GM12878 (cell line): Measurements from ENCODE around the gene PRR5L. TPM values are rescaled to one million over a fixed set of nuclear protein-coding genes. Genes with fewer than 3 reads are reported as not detected.

ENCODE experiments used
- ATAC-seq: fragments of 200-7000 bp; cut with Tn5 transposase; 3 replicates; pipeline ENCODE4 v1.9.1; 2020; ENCODE audit warnings: mild to moderate bottlenecking, moderate library complexity
- Bru-seq: library from RNA; stranded (reverse); fragments of 400-500 nt; gene quantifications from one replicate; lab custom pipeline; 2021; lab: Mats Ljungman, UMichigan
- BruChase-seq, 2 experiments: library from RNA; stranded (reverse); fragments of 400-500 nt; gene quantifications; one replicate each; lab custom pipeline; 2021; lab: Mats Ljungman, UMichigan
- BruUV-seq: library from RNA; stranded (reverse); fragments of 400-500 nt; replicated peaks from 2 replicates; lab custom pipeline; 2021; lab: Mats Ljungman, UMichigan
- CTCF ChIA-PET: fragments of 300-600 bp; sonication (Branson Sonifier 250); formaldehyde crosslinking; extraction: SDS; loops from one replicate; lab custom pipeline; 2021; ENCODE audit warnings: inconsistent platforms; lab: Yijun Ruan, JAX
- POLR2A ChIA-PET: fragments of 350-600 bp; formaldehyde crosslinking; extraction: SDS; loops from one replicate; lab custom pipeline; 2021; ENCODE audit warnings: inconsistent platforms; lab: Charles Lee
- RAD21 ChIA-PET: fragments of 300-600 bp; sonication (Branson Sonifier 250); formaldehyde crosslinking; loops from one replicate; lab custom pipeline; 2023; ENCODE audit warnings: antibody characterized with exemption; ENCODE audit not compliant: unreplicated experiment; lab: Charles Lee
- SMC1A ChIA-PET: fragments of 300-600 bp; sonication (Branson Sonifier 250); formaldehyde crosslinking; loops from one replicate; lab custom pipeline; 2023; ENCODE audit not compliant: unreplicated experiment, uncharacterized antibody; lab: Charles Lee
- DNase-seq: peaks from one replicate; pipeline ENCODE4 v3.0.0-alpha.2; 2011; ENCODE audit warnings: low read depth, low spot score
- FAIRE-seq: peaks from 3 replicates; lab custom pipeline; 2011; peaks lifted over from hg19 to GRCh38; lab: Jason Lieb, UNC
- H2AFZ ChIP-seq: 2 replicates; pipeline ENCODE4 v1.6.0; 2011; ENCODE audit warnings: low read depth, low read length, control low read depth; ENCODE audit not compliant: control insufficient read depth
- H3K27ac ChIP-seq: 2 replicates; pipeline ENCODE4 v1.5.1; 2011; ENCODE audit warnings: control low read depth; ENCODE audit not compliant: control insufficient read depth, insufficient read depth
- H3K27me3 ChIP-seq, 2 experiments: replicated peaks in 1 of 2; 2 replicates each; pipeline versions ENCODE4 v1.6.0 to v1.6.1; 2011; ENCODE audit warnings: low read length in 1 of 2; ENCODE audit not compliant: control insufficient read depth in 2 of 2, insufficient read depth in 2 of 2
- H3K36me3 ChIP-seq, 2 experiments: 2 replicates each; pipeline ENCODE4 v1.5.1; 2011; ENCODE audit warnings: low read length in 1 of 2; ENCODE audit not compliant: control insufficient read depth in 2 of 2, insufficient read depth in 2 of 2
- H3K4me1 ChIP-seq: 2 replicates; pipeline ENCODE4 v1.6.1; 2011; ENCODE audit warnings: mild to moderate bottlenecking, low read length, moderate library complexity, mixed read lengths; ENCODE audit not compliant: control insufficient read depth, insufficient read depth
- H3K4me2 ChIP-seq: 2 replicates; pipeline ENCODE4 v1.6.0; 2011; ENCODE audit warnings: control low read depth; ENCODE audit not compliant: control insufficient read depth, insufficient read depth
- H3K4me3 ChIP-seq: fragments of 200-600 bp; sonication (generic); 2 replicates; pipeline ENCODE4 v1.5.1; 2016
- H3K79me2 ChIP-seq: 2 replicates; pipeline ENCODE4 v1.6.0; 2011; ENCODE audit warnings: low read length; ENCODE audit not compliant: control insufficient read depth, insufficient read depth
- H3K9ac ChIP-seq: 2 replicates; pipeline ENCODE4 v1.8.0; 2011; ENCODE audit warnings: low read length, control low read depth, mixed read lengths; ENCODE audit not compliant: control insufficient read depth, insufficient read depth
- H3K9me3 ChIP-seq: replicated peaks from 3 replicates; pipeline ENCODE4 v1.5.1; 2011; ENCODE audit warnings: mild to moderate bottlenecking, low read length; ENCODE audit not compliant: control insufficient read depth, insufficient read depth
- H4K20me1 ChIP-seq: 2 replicates; pipeline ENCODE4 v1.6.0; 2011; ENCODE audit not compliant: control insufficient read depth, insufficient read depth
- CEBPZ ChIP-seq: fragments of 150-350 bp; IDR thresholded peaks from 2 replicates; pipeline ENCODE4 v1.6.1; 2016; ENCODE audit warnings: low read depth, low read length
- ETV6 ChIP-seq, 2 experiments: fragments of 450-650 bp in 1 of 2; IDR thresholded peaks in 1 of 2; conservative IDR thresholded peaks in 1 of 2; 2 replicates each; pipeline ENCODE4 v1.6.1; 2014; ENCODE audit warnings: antibody characterized with exemption in 1 of 2, borderline replicate concordance in 1 of 2, low read depth in 1 of 2, mild to moderate bottlenecking in 1 of 2, moderate library complexity in 1 of 2
- IKZF2 ChIP-seq, 2 experiments: fragments of 450-650 bp; IDR thresholded peaks; 2 replicates each; pipeline ENCODE4 v1.6.1; 2017; ENCODE audit warnings: mild to moderate bottlenecking in 2 of 2, moderate library complexity in 2 of 2
- IRF3 ChIP-seq: fragments of 450-650 bp; IDR thresholded peaks from 2 replicates; pipeline ENCODE4 v1.6.1; 2014; ENCODE audit warnings: mild to moderate bottlenecking
- IRF4 ChIP-seq: IDR thresholded peaks from 2 replicates; pipeline ENCODE4 v1.6.1; 2011; ENCODE audit warnings: low read depth, low read length
- PAX5 ChIP-seq: IDR thresholded peaks from 2 replicates; pipeline ENCODE4 v1.6.1; 2011; ENCODE audit warnings: low read depth, low read length, borderline replicate concordance
- PRDM15 ChIP-seq: fragments of 450-650 bp; formaldehyde crosslinking; IDR thresholded peaks from 2 replicates; pipeline ENCODE4 v1.4.0; 2020; ENCODE audit warnings: mild to moderate bottlenecking, moderate library complexity
- ZBTB33 ChIP-seq: fragments of 450-650 bp; IDR thresholded peaks from 2 replicates; pipeline ENCODE4 v1.6.1; 2017; ENCODE audit warnings: mild to moderate bottlenecking
- WGBS: methylation state at CpG from one replicate; pipeline ENCODE4 v1.1.6; 2016; ENCODE audit warnings: low lambda C conversion rate; ENCODE audit not compliant: insufficient replicate concordance, insufficient coverage; ENCODE audit errors: missing lambda C conversion rate; 5-methylcytosine and 5-hydroxymethylcytosine counted together
- in situ Hi-C: fragments of 300-500 bp; cut with MboI; formaldehyde crosslinking; loops from 9 replicates; pipeline ENCODE4 v1.14.3; 2018; ENCODE audit warnings: mixed read lengths
- intact Hi-C: fragments of 100-400 bp; cut with micrococcal nuclease; formaldehyde crosslinking; loops from one replicate; pipeline ENCODE4 v1.14.2; 2022; ENCODE audit not compliant: unreplicated experiment
- long read RNA-seq, 2 experiments: library from polyadenylated mRNA; unstranded; transcript quantifications; one replicate each; pipeline ENCODE4 v2.0.0, GENCODE V29; 2019 to 2020
- polyA minus RNA-seq, 3 experiments: library from RNA; depleted of rRNA, polyadenylated mRNA; stranded (reverse); fragments of >200 nt; gene quantifications; 2 replicates each; pipeline ENCODE4 v1.2.3, GENCODE V29; 2011
- polyA plus RNA-seq, 11 experiments: library from polyadenylated mRNA; depleted of rRNA in 4 of 11; unstranded in 6 of 11; stranded (reverse) in 5 of 11; fragments of >200 nt; fragmentation: Nextera tagmentation in 4 of 11; fragmentation: Illumina TruSeq in 1 of 11; extraction: Ambion mirVana in 4 of 11; extraction: Trizol in 1 of 11; gene quantifications; 1 replicate in 1 of 11; 2 replicates in 10 of 11; pipeline versions ENCODE4 v1.2.1 to v1.2.3, GENCODE V29; 2011 to 2016; ENCODE audit warnings: inconsistent platforms in 2 of 11, missing spikeins in 2 of 11, low read depth in 1 of 11
- total RNA-seq, 4 experiments: library from RNA; depleted of rRNA in 3 of 4; stranded (reverse); fragments of >200 nt in 3 of 4; fragmentation: Illumina TruSeq in 1 of 4; extraction: Trizol in 1 of 4; gene quantifications; 2 replicates each; pipeline versions ENCODE4 v1.2.1 to v1.2.3, GENCODE V29; 2013 to 2021

PRR5L gene
- 2.9 and 5.1 TPM in 2 replicates for total RNA-seq (2013; cell fraction: nucleolus; rRNA removed)
- total RNA-seq (2014; rRNA removed), result 1.3 and 1.7 TPM in 2 replicates
- total RNA-seq (2014; rRNA removed; fragmentation: Illumina TruSeq; extraction: Trizol), result 0.67 and 1.1 TPM in 2 replicates
- total RNA-seq (2021), result 0.58 and 1.5 TPM in 2 replicates
- polyA plus RNA-seq (2011; ENCODE audit: low read depth), result 0.35 TPM
- 2.3 and 4.2 TPM in 2 replicates for polyA plus RNA-seq (2011; rRNA removed)
- polyA plus RNA-seq (2011; cell fraction: cytosol; rRNA removed), result 3.2 and 4.4 TPM in 2 replicates
- 7.5 and 10.8 TPM in 2 replicates for polyA plus RNA-seq (2011; cell fraction: nucleus; rRNA removed)
- 0.46 and 0.51 TPM in 2 replicates for polyA plus RNA-seq (2012)
- 0.60 and 0.93 TPM in 2 replicates for polyA plus RNA-seq (2014; fragmentation: Illumina TruSeq; extraction: Trizol)
- under 1 TPM; 0.11 to 0.24 TPM for polyA plus RNA-seq (2014; fragmentation: Nextera tagmentation; extraction: Ambion mirVana)
- polyA plus RNA-seq (2014; rRNA removed), result 0.47 and 1.3 TPM in 2 replicates
- polyA plus RNA-seq (2016; fragmentation: Nextera tagmentation; extraction: Ambion mirVana), result under 1 TPM in 1 of 2 experiments, not detected in 1; 0.24 TPM
- 6.6 and 8.1 TPM in 2 replicates for polyA minus RNA-seq (2011; rRNA and poly(A)+ RNA removed)
- polyA minus RNA-seq (2011; cell fraction: cytosol; rRNA and poly(A)+ RNA removed), result 1.2 and 5.4 TPM in 2 replicates
- 3.6 and 12.3 TPM in 2 replicates for polyA minus RNA-seq (2011; cell fraction: nucleus; rRNA and poly(A)+ RNA removed)
- percentile 39 among the genes with signal in this experiment for Bru-seq, nascent RNA
- BruChase-seq, experiment 1, labeled RNA remaining after a 6-hour chase, result percentile 41 among the genes with signal in this experiment
- BruChase-seq, experiment 2, labeled RNA remaining after a 2-hour chase, result percentile 37 among the genes with signal in this experiment
- long read RNA-seq, experiment 1, partial matches to known transcripts, result 0 of 3 reads
- long read RNA-seq, experiment 1, other reads (novel, unspliced or antisense), result 3 of 3 reads
- long read RNA-seq, experiment 2, partial matches to known transcripts, result 1 of 5 reads
- long read RNA-seq, experiment 2, other reads (novel, unspliced or antisense), result 4 of 5 reads

GRCh38 chr11:36295926-36296325 is at the start of gene PRR5L:
Gene PRR5L (plus strand): TSS chr11:36296288. CDS start chr11:36401122, 104,834 bp downstream.
- Histone ChIP-seq H3K4me3 (no peak within 1 kb of the TSS), H3K4me1 (no peaks in the 10 kb centered on the region), H3K27me3 (peaks cover 1 to 6% of the 10 kb centered on the region in 2 experiments; a peak in 2 of 4 replicates), H3K27ac (no peak within 1 kb of the TSS), H3K9ac (no peak within 1 kb of the TSS), H3K79me2 (no peaks in the 10 kb centered on the region), H2AFZ (no peak within 1 kb of the TSS), H3K36me3 (no peaks in the 10 kb centered on the region), H3K9me3 (no peaks in the 10 kb centered on the region), H4K20me1 (no peaks in the 10 kb centered on the region), H3K4me2 (no peak within 1 kb of the TSS)
- ChIA-PET CTCF (interaction anchor here (1.1 to 18.4 kb wide), 4 partner anchors 154 to 198 kb away, joined by 3 to 286 read pairs (median 90); no protein-coding TSS in a partner anchor), SMC1A (interaction anchor here (1.3 to 10.8 kb wide), 4 partner anchors 169 to 451 kb away, joined by 3 to 181 read pairs (median 8); no protein-coding TSS in a partner anchor), RAD21 (interaction anchor here (1.0 to 9.1 kb wide), 3 partner anchors 181 to 197 kb away, joined by 4 to 102 read pairs (median 6); no protein-coding TSS in a partner anchor), POLR2A (no interaction called here)
- ATAC-seq (no peak), FAIRE-seq (no peak), DNase-seq (no peak)
- no peak for TF ChIP-seq IKZF2 (IDR thresholded peaks at IDR 0.05)
- TF ChIP-seq CEBPZ, result no peak
- no peak for TF ChIP-seq IRF4
- no peak for TF ChIP-seq IRF3
- no peak for TF ChIP-seq PAX5
- TF ChIP-seq PRDM15 (CRISPR knock-in tag), result no peak
- no peak for TF ChIP-seq ETV6 (conservative IDR thresholded peaks at IDR 0.05 in 1 of 2, IDR thresholded peaks at IDR 0.05 in 1 of 2; ENCODE audit: borderline replicate concordance in 1 of 2, low read depth in 1 of 2)
- TF ChIP-seq ZBTB33, result no peak
- 54% methylated on average over 3 of the region's 3 CpGs for WGBS
- in situ Hi-C loops (no loop called here), intact Hi-C loops (loop anchor here (10.0 kb wide), 2 partner anchors 379 to 449 kb away; no protein-coding TSS in a partner anchor)
- BruUV-seq, result no TSS peak
